DOHH2 (cell line): ENCODE measurements around the gene HLA-DQA1.

ENCODE experiments used
- EZH2phosphoT487 ChIP-seq: fragments of 200-600 bp; sonication (generic); IDR thresholded peaks from 2 replicates; pipeline ENCODE4 v1.6.1; 2017; ENCODE audit warnings: borderline replicate concordance, mild to moderate bottlenecking, antibody characterized with exemption, low read length, moderate library complexity, mixed read lengths
- TF ChIP-seq, protein P1 (sequence below): fragments of 200-600 bp; sonication (generic); IDR thresholded peaks from one replicate; pipeline ENCODE4 v1.5.1; 2014; ENCODE audit warnings: antibody characterized with exemption, mild to moderate bottlenecking, low read depth, low read length; ENCODE audit not compliant: poor library complexity, severe bottlenecking

DNA sequence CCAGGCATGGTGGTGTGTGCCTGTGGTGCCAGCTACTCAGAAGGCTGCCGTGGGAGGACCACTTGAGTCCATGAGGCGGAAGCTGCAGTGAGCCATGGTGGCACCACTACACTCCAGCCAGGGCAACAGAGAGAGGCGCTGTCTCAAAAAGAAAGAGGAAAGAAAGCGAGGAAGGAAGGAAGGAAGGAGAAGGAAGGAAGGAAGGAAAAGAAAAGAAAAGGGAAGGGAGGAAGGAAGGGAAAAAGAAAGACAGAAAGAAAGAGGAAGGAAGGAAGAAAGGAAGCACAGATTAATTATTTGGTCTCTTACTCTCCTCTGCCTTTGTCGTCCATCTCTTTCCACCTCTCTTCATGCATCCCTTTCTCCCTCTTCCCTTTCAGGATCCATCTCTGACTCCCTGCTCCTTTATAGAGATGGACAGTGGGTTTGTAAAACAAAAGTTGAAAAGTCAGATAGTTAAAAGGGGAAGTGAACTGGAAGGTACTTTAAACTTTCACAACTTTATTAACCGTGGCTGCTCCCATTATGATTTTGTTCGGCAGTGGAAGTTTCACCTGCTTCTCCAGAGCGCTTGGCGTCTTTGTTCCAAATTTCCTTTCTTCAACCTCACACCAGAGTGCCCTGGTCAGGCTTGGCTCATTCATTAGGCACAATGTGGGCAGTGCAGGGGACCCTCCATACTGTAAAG, 1.5 kb downstream of the HLA-DQA1 start:
- TF ChIP-seq, protein P1, sequence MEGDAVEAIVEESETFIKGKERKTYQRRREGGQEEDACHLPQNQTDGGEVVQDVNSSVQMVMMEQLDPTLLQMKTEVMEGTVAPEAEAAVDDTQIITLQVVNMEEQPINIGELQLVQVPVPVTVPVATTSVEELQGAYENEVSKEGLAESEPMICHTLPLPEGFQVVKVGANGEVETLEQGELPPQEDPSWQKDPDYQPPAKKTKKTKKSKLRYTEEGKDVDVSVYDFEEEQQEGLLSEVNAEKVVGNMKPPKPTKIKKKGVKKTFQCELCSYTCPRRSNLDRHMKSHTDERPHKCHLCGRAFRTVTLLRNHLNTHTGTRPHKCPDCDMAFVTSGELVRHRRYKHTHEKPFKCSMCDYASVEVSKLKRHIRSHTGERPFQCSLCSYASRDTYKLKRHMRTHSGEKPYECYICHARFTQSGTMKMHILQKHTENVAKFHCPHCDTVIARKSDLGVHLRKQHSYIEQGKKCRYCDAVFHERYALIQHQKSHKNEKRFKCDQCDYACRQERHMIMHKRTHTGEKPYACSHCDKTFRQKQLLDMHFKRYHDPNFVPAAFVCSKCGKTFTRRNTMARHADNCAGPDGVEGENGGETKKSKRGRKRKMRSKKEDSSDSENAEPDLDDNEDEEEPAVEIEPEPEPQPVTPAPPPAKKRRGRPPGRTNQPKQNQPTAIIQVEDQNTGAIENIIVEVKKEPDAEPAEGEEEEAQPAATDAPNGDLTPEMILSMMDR = no peak
- TF ChIP-seq EZH2phosphoT487 = no peak
